SW480 (cell line): ENCODE results near the gene ALAS1.

Experiments used
- DNase-seq: peaks from one replicate; pipeline ENCODE4 v3.0.0-alpha.2; 2016; ENCODE audit warnings: low spot score

The ALAS1 gene

DNA sequence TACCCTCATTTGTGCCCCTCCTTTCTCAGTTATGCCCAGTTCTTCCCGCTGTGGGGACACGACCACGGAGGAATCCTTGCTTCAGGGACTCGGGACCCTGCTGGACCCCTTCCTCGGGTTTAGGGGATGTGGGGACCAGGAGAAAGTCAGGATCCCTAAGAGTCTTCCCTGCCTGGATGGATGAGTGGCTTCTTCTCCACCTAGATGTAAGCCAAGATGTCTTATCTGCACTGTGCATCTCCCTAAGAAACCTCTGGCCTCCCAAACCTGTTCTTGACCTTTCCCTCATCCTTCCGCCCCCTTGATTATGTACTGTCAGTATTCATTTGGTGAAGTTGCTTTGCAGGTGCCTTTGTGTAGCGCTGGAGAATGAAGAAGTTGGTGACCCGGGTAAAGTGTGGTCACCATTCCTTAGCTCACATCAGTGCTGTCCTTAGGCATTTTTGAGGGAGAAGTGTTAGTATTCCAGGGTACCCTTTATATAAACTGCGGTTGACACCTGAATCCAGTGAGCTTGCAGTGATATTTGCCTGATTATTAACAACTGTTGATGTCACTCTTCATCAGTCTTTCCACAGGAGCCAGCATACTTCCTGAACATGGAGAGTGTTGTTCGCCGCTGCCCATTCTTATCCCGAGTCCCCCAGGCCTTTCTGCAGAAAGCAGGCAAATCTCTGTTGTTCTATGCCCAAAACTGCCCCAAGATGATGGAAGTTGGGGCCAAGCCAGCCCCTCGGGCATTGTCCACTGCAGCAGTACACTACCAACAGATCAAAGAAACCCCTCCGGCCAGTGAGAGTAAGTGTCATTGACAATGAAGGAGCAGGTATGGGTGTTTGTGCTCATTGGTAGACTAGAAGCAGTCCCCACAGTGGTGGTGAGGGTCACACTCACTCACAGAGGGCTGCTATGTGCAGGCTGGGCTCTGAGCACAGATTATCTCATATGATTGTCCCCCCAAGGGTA lies 966 bp downstream of the ALAS1 start:
- no peak for DNase-seq

DNA sequence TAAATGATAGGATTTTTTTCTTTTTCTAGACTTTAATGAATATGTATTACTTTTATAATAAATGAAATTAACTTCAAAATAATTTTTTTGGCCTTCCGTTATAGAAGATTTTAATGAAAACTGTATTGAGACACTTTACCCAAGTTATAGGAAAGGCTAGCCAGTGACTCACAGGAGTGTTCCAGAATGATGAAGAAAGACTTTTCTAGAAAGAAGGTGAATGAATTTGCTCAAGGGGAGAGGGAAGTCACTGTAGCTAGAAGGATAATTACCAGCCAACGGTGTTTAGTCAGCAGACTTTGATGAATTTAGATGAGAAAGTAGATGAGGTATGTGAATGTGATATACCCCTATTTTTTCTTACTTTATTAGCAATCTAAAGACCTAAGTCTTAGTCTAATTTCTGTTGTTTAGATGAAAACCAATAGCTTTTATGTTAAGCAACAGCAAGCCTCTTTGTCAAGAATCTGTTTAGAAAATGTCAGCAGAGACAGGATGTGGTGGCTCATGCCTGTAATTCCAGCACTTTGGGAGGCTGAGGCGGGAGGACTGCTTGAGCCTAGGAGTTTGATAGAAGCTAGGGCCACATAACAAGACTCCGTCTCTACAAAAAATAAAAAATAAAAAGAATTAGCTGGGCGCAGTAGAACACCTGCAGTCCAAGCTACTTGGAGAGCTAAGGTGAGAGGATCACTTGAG lies 3.2 kb downstream of the ALAS1 start:
- DNase-seq, result no peak

DNA sequence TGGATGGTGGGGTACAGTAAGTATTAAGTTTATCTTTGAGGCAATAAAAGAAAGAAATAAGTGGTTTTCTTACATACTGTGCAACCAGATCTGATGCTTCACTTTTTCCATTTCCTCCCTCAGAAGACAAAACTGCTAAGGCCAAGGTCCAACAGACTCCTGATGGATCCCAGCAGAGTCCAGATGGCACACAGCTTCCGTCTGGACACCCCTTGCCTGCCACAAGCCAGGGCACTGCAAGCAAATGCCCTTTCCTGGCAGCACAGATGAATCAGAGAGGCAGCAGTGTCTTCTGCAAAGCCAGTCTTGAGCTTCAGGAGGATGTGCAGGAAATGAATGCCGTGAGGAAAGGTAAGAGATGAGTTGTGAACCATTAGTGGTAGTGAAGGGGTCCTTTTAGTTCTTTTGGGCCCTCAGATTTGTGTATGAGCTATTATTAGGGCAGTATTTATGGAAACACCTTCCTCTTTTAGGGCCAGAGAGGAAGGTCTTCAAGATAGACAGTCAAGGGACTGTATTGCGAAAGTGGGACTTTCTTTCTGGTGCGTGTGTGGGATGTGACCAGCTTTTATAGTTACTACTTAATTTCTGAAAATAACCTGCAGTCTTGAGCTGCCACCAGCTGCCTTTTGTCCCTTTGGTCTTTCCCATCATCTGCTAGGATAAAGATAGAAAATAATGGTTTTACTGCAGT lies 4.6 kb downstream of the ALAS1 start:
- no peak for DNase-seq

DNA sequence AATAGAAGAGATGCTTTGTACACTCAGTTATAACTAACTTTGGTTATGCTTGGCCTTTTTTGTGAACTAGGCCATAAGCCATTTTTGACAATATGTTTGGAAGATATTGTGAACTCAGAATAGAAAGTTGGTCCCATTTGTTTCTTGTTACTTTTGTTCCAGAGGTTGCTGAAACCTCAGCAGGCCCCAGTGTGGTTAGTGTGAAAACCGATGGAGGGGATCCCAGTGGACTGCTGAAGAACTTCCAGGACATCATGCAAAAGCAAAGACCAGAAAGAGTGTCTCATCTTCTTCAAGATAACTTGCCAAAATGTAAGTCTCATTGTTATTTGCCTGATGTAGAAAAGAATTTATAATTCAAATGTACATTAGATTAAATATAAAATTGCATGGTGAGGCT lies 5.7 kb downstream of the ALAS1 start:
- DNase-seq, result no peak

DNA sequence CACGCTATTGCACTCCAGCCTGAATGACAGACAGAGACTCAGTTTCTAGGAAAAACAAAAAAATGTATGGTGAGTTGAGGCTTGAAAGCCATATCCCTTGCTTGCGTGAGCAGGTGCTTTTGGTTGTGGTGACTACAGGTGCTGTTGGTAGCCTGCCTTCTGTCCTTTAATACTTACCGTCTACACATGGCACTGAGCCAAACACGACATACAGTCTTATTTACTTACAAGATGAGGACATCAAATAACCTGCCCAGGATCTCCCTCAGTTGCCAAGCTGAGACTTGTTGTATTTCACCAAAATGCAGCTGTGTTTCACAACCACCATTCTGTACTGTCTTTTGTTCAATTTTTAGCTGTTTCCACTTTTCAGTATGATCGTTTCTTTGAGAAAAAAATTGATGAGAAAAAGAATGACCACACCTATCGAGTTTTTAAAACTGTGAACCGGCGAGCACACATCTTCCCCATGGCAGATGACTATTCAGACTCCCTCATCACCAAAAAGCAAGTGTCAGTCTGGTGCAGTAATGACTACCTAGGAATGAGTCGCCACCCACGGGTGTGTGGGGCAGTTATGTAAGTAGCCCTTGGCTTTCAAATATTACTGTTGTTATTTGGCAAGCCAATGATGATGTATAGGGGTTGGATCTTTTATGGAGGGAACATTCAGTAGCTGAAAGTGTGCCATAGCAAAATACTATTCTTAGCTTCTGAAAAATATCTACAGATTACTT lies 6.5 kb downstream of the ALAS1 start:
- DNase-seq, result peak; percentile 6

DNA sequence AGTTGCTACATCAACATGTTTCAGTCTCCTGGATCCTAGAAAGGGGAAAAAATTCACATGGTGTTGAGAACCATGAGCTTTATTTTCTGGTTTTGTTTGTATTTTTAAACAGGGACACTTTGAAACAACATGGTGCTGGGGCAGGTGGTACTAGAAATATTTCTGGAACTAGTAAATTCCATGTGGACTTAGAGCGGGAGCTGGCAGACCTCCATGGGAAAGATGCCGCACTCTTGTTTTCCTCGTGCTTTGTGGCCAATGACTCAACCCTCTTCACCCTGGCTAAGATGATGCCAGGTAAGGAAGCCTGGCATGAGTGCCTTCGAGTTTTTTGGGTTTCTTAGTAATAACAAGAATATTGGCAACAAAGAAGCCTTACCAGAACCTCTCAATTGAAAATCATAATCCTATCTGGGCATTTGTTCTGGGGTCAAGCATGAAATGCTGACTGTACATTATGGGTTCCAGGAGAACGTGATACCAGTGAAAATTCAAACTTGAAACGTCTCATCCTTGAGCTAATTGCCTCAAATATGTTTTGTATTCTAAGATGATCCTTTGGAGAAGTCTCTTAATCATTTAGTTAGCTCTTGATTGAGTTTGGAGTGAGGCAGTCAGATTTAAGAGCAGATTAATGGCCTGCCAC lies 7.9 kb downstream of the ALAS1 start:
- DNase-seq, result no peak

DNA sequence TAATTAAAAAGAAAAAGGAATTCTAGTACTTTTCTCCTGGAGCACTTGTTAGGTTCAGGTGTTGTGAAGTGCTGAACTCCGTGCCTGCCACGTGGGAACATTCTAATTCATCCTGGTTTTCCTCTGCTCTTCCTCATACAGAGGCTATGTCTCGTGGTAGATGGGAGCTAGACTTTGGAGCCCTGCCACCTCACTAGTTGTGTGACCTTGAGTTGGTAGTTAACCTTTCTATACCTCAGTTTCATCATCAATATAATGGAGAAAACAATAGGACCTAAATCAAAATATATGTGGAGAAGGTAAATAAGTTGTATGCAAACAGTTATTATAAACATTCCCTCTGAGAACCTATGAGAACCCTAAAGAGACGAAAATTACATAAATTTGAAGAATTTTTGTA lies 10.6 kb downstream of the ALAS1 start:
- no peak for DNase-seq

DNA sequence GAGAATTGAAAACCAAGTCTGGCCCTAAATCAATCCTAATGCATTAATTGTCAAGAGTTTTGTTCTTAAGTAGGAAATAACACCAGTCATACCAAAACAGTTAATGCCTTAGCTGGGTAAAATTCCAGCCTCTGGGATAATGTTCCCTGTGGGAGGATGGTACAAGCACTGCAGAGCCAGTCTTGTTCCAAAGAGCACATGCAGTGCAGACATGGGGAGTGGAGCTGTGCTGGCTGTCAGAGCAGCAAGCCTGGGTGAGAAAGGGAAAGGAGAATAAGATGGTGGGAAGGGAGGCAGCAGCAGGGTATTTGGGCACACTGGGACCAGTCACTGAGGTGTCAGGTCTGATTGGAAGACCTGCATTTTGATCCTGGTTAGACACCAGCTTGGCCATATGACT lies 12.1 kb downstream of the ALAS1 start:
- no peak for DNase-seq

DNA sequence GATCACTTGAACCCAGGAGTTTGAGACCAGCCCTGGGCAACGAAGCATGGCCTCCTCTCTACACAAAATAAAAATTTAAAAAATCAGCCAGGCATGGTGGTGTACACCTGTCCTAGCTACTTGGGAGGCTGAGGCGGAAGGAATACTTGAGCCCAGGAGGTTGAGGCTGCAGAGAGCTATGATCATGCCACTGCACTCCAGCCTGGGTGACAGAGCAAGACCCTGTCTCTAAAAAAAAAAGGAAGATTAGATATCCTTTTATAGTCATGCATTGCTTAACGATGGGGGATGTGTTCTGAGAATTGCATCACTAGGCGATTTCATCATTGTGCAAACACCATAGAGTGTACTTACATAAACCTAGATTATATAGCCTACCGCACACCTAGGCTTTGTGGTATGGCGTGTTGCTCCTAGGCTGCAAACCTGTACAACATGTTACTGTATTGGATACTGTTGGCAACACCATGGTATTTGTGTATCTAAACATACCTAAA lies 12.6 kb downstream of the ALAS1 start:
- DNase-seq, result no peak

DNA sequence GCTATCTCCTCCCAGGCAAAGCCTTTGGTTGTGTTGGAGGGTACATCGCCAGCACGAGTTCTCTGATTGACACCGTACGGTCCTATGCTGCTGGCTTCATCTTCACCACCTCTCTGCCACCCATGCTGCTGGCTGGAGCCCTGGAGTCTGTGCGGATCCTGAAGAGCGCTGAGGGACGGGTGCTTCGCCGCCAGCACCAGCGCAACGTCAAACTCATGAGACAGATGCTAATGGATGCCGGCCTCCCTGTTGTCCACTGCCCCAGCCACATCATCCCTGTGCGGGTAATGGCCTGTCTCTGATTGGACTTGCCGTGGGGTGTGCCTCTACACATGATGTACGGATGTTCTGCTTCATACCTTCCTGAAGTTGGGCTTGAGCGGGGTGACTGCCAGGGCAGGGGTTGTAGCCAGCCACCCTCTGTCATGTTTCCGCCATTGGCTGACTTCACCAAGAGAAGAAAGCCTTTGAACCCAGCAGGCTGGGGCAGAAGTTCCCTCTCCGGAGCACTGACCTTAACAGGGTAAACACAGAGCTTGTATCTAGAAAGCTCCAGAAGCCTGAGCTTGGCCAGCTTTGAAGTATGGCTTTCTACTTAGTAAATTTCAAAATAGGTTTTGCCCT lies 13.4 kb downstream of the ALAS1 start:
- DNase-seq, result no peak

DNA sequence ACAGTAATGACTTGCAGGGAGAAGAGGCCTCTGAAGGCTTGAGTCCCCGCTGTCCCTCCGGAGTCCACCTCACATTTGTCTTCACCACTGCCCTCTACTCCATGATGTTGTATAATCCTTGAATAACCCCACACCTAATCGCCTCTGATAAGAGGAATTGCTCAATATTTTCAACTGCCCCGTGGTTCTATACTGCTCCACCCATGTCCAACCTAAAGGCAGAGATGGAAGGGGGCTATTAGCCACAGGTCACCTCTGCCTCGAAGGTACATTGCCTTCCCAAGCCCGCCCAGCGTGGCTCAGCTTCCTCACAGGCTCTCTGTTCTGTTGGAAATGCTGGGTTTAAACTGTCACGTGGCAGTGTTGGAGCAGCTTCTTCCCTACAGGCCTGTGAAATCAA lies 15.0 kb downstream of the ALAS1 start:
- no peak for DNase-seq

DNA sequence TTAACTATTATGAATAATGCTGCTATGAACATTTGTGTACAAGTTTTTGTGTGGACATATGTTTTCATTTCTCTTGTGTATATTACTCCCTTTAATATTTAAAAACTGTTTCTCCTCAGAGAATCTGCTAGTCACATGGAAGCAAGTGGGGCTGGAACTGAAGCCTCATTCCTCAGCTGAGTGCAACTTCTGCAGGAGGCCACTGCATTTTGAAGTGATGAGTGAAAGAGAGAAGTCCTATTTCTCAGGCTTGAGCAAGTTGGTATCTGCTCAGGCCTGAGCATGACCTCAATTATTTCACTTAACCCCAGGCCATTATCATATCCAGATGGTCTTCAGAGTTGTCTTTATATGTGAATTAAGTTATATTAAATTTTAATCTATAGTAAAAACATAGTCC lies 15.9 kb downstream of the ALAS1 start:
- DNase-seq, result no peak

DNA sequence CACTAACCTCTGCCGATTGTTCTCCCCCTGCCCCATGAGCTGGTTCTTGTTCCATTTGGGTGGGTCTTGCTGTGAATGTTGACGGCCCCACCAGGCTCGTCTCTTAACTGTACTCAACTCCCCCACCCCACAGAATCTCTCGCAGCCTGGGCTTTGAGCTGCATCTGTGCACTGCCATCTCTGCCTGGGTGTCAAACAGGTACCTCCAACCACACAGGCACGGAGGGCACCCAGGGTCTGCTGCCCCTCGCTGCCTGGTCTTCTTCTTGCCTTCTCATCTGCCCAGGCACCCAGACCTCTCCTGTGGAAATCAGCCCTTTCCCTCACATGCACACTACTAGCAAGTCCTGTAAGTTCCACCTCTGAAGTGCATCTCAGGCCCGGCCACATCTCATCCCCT lies 17.4 kb downstream of the ALAS1 start:
- no peak for DNase-seq

DNA sequence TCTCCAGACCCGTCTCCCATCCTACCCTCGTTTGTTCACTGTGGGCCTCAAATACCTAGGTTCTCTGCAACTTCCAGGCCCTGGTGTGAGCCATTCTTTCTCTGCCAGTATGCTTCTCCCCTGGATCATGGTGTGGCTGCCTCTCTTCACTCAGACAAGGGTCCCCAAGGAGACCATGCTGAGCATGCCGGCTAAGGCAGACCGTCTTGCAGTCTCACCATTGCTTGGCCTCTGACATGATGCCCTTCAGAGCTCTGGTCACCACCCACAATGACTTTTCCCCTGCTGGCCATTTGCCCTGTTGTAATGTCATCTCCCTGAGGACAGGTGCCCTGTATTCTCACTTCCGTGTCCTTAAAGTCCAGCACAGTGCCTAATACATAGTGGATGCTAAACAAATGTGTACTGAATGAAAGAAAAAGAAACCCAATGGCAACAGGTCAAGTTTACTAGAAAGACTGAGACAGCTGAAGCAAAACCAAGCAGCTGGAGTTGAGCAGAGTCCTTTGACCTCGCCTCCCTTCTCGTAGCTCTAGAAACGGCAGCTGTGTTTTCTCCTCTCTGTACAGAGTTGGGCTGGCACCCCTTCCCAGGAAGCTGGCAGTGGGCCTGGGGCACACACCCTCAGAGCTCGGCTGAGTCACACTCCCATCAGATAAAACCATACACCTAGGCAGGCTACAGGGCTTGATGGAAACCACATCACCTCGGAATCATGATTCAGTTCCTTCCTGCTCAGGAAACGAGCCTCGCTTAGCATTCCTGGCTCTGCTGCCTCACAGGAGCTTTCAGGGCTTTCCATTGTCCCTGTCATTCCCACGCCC lies 18.8 kb downstream of the ALAS1 start:
- peak; percentile 94 for DNase-seq

DNA sequence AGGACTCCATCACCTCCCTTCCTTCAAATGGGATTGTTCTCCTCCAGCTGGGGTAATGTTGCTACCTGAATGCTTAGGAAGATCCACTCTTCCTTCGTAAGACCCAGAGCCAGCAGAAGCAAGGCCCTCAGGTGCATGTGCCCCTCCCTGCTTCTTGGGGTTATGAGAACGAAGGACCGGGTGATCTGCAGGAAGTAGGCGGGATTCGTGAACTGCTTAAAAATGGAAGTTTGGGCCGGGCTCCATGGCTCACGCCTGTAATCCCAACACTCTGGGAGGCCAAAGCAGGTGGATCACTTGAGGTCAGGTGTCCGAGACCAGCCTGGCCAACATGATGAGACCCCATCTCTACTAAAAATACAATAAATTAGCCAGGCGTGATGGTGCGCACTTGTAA lies 19.4 kb downstream of the ALAS1 start:
- no peak for DNase-seq

DNA sequence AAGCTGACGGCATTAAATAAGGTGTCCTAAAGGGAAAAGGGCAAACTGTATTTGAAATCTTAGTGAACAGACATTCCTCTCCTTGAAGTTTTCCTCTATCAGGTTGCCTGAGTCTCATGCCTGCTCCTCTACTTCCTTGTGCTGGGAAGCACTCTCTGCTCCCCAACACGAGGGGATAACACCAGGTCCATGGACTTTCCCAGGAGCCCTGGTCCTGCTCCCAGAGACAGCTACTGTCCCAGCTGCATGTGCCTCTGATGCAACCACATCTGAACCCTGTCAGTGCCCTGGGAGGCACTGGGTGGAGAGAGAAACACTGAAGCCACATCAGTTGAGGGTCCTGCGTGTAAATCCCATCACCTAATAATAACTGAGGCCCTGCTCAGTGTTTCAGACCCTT lies 20.1 kb downstream of the ALAS1 start:
- DNase-seq, result peak; percentile 29

DNA sequence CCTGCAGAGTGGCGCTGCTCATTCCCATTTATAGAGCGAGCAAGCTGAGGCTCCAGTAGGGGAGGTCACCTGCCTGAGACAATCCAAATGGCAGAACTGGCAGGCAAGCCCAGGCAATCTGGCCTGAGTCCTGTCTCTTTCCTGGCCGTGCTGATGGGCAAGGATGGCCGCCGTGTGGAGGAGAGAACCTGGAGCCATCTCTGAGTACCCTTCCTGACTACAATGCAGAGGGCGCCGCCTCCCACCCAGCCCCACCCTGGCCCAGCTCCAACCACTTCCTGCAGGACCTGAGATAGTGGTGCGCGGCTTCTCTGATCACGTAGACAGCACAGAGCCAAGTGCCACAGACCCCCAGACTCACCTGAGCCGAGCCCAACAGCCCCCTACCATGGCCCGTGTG lies 20.5 kb downstream of the ALAS1 start:
- DNase-seq, result peak; percentile 50

DNA sequence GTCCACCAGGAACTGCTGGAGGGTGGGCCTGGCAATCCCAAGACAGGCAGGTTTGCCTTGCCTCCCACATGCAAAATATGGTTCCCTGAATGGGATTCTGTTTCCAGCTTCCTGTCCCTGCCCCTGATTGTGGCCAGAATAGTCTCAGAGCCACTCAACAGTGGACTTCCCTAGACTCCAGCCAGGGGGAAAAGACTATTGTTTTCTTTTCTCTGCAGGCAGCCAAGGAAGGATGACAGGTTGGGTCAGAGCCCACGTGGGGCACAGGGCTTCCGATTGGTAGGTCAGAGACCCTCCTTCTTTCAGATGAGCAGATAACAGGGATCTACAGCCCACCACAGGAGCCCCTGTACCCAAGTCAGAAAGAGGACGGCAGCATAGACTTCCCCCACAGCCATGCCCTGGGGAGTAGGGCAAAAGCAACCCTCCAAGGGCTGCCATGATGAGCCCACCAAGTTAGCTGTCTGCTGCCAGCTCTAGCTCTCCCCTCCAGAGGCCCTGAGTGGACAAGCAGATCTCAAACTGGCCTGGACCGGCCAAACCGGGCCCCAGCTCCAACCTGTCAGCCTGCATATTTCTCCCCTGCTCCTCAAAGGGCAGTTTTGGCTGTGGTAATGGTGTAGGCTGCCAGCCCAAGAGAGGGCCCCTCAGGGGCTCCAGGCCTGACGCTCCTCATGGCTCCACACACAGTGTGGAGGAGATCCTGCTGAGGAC lies 21.1 kb downstream of the ALAS1 start:
- DNase-seq, result peak; percentile 32

DNA sequence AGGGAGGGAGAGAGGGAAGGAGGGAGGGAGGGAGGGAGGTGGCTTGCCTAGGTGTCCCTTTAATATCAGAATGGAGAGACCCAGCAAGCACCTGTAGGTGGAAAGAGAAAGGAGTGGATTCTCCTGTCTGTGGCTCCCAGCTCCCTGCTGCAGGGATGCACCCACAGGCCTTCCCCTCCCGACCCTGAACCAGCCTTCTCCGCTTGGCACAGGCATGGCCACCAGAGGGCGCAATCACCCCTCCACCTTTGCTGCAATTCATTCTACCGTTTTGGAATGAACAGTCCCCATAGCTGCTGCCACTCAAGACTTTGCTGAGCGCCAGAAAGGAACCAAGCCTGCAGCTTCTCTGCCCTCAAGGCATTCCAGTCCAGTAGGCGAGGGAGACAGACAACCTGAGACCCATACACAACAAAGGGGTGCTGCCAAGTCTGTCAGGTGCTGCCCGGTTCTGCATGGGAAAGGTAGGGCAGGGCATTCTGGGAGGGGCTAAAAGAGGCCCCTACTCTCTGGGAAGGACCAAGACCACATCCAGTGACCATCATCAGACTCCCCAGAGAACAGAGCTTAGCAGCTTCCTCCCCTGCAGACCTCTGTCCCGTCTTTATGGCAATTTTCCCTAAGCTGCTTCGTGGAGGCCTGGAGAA lies 22.5 kb downstream of the ALAS1 start:
- peak; percentile 71 for DNase-seq
